HuH-7 (cell line): ENCODE results near the gene NOL6.
A peak's percentile ranks its signal among the peaks of the same experiment; 100 is the strongest.
"Not testable (repeated sequence)": the region's sequence is repeated elsewhere in the genome, so short reads cannot be mapped to it uniquely, and the experiment has no call there.

Experiments
- DNase-seq: peaks from one replicate; pipeline ENCODE4 v3.0.0; 2011; ENCODE audit warnings: low spot score

Gene NOL6

DNA sequence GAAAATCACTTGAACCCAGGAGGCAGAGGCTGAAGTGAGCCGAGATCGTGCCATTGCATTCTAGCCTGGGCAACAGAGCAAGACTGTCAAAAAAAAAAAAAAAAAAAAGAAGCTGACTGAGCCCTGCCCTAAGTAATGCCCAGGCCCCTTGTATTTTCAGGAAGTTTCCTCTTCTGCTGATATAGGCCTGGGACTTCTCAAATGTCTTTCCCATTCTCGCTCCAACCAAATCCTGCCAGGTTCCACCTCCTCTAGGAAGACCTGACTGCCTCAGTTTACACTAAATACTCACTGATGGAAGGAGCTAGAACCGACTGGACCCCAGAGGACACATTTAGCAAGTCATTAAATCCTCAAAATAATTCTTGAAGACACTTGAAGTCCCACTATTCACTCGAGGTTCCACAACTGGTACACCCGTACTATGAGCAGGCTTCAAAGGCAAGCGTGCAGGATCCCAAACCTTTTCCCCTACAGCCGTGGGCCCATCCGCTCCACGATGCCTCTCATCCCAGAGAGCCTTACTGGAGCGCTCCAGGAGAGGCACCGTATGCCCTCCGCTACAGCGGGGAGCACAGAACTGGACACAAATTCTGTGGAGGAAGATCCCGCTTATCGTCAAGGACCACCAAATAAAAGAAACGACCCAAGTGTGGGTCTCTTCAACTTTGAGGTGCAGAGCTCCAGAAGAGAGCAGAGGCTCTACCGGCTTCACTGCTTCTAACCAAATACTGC, 676 bp downstream of the NOL6 start:
- no peak for DNase-seq

DNA sequence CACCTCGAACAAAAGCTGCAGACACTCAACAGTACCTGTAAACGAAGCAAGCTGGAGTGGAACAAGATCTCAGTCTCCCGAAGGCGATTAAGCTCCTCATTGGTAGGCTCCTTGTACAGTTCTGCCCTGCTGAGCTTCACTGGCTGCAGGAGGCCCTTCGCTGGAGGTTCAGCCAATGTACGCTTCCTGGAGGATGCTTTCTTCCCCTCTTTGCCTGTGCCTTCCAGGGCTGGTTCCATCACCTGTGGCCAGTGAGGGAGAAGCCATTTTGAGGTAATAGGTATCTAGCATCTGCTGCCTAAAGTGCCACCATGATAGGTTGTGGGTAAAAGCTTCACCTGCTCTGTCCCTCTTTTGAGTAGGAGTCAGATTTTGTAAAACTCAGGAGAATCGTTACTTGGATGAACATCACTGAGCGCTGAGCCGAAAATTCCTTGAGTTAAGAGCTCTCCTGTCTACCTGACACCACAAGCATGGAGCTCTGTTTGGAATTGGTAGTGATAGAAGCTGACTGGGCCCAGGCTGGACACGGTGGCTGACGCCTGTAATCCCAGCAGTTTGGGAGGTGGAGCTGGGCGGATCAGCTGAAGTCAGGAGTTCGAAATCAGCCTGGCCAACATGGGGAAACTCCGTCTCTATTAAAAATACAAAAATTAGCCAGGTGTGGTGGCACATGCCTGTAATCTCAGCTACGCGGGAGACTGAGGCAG, 1.4 kb downstream of the NOL6 start:
- no peak for DNase-seq

- DNase-seq, result no peak
Measured at GRCh38 chr9:33471361-33471760, 2.4 kb downstream of the NOL6 start.

GRCh38 chr9:33469891-33470290, 3.8 kb downstream of the NOL6 start:
- no peak for DNase-seq

- no peak for DNase-seq
Measured at GRCh38 chr9:33468797-33469621, 4.7 kb downstream of the NOL6 start.

GRCh38 chr9:33468215-33468730, 5.5 kb downstream of the NOL6 start:
- no peak for DNase-seq

DNA sequence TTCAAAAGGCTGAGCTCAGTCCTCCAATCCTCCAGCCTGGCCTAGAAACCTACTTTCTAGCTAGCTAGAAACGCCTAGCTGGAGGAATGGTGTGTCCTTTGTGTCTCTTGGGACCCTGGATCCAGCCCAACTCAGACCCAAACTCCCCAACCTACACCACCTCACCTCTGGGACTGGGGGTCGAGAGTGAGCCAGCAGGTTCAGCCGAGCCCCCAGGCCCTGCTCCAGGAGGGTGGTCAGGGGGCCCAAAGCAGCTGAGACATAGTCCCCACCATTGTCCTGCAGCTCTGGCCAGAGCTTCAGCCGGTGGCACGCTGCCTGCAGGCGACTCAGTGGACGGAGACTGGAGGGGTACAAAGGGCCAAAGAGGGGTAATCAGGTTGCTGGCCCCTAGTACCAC, 6.2 kb downstream of the NOL6 start:
- no peak for DNase-seq

DNA sequence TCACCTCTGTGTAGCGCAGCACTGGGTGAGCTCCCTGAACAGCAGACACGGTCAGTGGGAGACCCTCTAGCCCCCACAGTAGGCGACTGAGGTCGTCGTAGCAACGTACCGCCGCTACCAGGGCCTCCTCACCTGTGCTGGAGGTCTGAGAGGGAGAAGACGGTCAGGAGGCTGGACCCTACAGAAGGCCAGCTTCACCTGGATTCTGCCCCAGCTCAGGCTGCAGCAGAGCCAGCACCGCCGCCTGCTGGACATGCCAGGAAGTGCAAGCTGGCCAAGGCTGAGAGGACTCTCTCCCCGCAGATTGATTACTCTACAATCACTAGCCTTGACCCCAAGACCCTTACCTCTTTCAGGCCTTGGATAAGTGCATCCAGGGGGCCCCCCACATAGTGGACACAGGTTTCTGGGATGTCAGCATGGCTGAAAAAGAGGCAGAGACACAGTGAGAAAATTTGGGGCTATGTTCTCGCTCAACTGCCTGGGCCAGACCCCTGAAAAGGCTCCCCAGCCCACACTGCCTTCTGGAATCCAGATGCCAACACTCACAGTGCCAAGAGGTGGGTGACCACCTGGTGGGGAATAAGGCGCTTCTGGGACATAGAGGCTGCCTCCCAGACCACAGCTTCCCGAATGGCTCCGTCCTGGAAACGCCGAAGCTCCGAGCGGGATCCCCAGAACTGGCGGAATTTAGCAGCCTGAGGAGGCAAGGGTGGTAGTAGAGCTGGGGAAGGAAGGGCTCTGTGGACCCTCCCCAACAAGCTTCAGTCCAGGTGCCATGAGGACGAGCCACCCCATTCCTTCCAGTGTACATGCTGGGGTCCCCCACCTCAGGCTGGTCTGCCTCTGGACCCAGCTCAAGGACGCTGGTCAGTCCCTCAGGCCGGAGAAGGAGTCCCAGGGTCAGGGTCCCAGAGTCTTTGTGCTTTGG, 6.9 kb downstream of the NOL6 start:
- peak; percentile 76 for DNase-seq

DNA sequence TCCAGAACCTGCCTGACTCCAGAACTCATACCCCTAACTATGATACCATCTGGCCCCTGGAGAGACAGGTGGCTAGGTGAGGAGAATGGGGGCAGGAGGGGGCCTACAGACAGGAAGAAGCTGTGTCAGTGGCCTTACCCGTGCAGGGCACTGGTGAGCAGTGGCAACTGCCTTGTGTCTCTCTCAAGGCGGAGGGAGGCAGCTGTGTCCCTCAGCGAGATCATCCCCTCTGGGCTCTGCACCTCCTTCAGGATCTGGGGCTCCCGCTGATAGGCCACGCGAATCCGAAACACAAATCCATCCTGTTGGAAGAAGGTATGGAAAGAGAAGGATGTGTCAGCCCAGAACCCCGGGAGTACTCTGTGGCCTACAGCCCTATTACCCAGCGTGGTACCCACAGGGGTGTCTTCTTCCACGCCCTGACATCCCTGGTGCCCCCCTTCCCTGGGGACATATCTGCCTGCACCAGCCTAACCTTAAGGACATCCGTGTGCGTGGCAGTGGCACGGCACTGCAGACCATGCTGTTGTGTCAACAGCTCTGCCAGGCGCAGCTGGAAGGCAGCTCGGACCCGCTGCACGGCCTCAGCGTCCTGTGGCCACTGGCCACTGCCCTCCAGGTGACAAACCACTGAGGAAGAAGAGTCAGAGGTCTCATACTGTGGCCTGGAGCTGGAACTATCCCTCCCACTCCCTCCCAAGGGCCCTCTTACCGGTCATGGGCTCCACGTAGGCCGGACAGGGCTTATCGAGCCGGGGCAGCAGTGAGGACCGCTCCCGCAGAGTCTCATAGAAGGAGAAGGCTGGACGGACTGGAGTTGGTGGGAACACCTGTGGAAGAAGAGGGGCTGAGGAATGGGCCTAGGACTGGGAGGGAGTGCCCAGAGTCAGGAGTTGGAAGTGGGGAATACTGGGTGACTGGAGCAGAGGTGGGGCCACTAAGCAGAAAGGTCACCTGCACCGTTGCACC, 7.8 kb downstream of the NOL6 start:
- DNase-seq, result no peak

DNA sequence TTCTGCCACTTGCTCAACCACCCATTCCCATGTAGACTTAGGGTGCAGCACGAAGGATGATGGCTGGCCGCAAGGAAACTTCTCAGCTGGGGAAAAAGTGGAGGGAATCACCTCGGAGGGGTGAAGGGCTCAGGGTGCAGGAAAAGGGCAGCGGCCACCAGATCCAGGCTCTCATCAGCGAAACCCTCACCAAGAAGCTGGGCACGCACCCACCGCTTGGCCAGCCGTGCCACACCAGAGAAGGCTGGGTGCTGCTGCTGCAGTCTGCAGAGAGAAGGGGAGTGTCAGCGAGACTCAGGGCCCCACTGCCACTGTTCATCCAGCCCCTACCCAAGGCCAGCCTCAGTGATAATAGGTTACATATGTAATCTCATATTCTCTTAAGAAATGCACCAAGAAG, 8.6 kb downstream of the NOL6 start:
- no peak for DNase-seq

GRCh38 chr9:33464045-33464636, 9.6 kb downstream of the NOL6 start:
- DNase-seq, result no peak

- DNase-seq, result no peak
Measured at GRCh38 chr9:33463151-33463550, 10.6 kb downstream of the NOL6 start.

GRCh38 chr9:33461492-33461891, 12.2 kb downstream of the NOL6 start:
- DNase-seq, result no peak

- no peak for DNase-seq
Measured at GRCh38 chr9:33460854-33461253, 12.9 kb downstream of the NOL6 start.

DNA sequence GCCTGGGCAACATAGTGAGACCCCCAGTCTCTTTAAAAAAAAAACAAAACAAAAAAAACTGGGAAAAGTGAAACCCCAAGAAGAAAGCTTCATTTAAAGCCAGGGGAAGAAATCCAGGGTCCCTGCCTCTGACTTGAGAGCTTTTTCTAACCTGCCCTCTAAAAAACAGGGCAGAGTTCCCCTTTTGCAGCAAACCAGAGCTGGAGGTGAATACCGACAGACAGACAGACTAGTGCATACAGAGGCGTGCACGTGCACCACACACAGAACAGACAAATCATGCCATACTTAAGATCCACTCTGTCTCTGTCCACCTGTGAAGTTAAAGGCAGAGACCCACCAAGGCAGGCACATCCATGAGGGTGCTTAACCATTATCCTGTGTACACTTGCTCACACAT, 14.6 kb downstream of the NOL6 start:
- DNase-seq, result no peak

GRCh38 chr9:33458444-33458843, 15.3 kb downstream of the NOL6 start:
- DNase-seq, result no peak

GRCh38 chr9:33455945-33456344, 17.8 kb downstream of the NOL6 start:
- no peak for DNase-seq

DNA sequence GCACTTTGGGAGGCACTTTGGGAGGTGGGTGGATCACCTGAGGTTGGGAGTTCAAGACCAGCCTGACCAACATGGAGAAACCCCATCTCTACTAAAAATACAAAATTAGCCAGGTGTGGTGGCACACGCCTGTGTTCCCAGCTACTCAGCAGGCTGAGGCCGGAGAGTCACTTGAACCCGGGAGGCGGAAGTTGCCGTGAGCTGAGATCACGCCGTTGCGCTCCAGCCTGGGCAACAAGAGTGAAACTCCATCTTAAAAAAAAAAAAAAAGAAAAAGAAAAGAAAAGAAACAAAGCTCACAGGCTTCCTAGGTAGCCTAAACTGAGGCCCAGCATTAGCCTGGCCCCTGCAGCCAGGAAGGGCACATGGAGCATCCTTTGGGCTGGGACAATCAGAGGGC, 18.3 kb downstream of the NOL6 start:
- DNase-seq, result not testable (repeated sequence)

DNA sequence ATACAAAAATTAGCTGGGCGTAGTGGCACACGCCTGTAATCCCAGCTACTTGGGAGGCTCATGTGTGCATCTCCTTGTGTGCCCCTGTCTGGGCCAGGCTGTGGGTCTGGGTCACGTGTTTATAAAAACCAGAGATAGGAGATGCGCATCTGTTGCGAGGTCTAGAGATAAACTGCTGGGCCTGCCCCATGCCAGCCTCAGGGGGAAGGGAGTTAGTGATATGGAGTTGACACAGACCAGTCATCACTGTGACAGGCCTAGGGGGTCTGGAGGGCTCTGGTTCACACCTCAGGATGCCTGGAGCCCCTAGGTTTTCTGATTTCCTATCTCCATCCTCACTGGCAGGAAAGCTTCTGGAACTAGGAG, 19.1 kb downstream of the NOL6 start:
- not testable (repeated sequence) for DNase-seq
